Nephron (organoid): ENCODE data around the gene TOPORS.

Experiments used
- H3K27ac Mint-ChIP-seq, 3 experiments: 2 replicates each; pipeline ENCODE4 v1.8.0; 2020; ENCODE audit warnings: mixed read lengths in 3 of 3, mild to moderate bottlenecking in 2 of 3, moderate library complexity in 1 of 3
- H3K27me3 Mint-ChIP-seq: 2 replicates; pipeline ENCODE4 v1.8.0; 2021; ENCODE audit warnings: low read depth, mild to moderate bottlenecking, moderate library complexity, mixed read lengths
- H3K36me3 Mint-ChIP-seq: 2 replicates; pipeline ENCODE4 v1.8.0; 2020; ENCODE audit warnings: low read depth, mixed read lengths
- H3K4me1 Mint-ChIP-seq: 2 replicates; pipeline ENCODE4 v1.8.0; 2020; ENCODE audit warnings: mixed read lengths
- H3K4me3 Mint-ChIP-seq, 3 experiments: 2 replicates each; pipeline ENCODE4 v1.8.0; 2020; ENCODE audit warnings: mild to moderate bottlenecking in 3 of 3, mixed read lengths in 3 of 3, moderate library complexity in 2 of 3
- H3K9me3 Mint-ChIP-seq: 2 replicates; pipeline ENCODE4 v1.8.0; 2020; ENCODE audit warnings: mixed read lengths
- TF ChIP-seq, protein P1 (sequence below), 3 experiments: fragments of 200-600 bp; sonication (generic); IDR thresholded peaks; one replicate each; pipeline ENCODE4 v1.5.0; 2021; ENCODE audit warnings: antibody characterized with exemption in 3 of 3; ENCODE audit not compliant: unreplicated experiment in 3 of 3

The TOPORS gene

DNA sequence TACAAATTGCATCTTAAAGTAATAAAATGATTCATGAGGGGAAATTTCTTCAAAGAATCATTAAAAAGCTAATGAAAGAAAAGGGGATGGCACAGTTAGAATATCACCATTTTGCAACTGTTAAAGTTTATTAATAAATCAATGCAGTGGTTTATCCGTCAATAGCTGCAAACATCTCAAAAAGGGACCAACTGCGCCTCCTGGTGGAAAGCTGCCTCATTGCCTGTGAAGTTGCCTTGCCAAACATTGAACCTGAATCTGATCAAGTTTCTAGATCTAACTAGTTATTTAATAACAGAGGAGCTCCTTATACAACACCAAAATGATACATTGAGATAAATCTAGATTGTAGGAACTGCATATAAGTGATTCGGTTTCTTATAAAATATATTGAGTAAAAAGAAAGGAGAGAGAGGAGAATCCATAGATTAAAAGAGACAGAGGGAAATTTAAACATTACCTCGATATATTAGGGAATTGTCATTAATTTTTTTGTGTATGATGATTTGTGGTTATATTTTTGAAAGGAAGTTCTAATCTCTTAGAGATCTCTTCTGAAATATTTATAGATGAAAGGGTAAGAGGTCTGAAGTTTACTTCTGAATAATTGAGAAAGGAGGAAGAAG lies 27.4 kb upstream of the TOPORS start:
- Mint-ChIP-seq H3K9me3 (no peaks in the 10 kb centered on the region), H3K27me3 (peaks cover 9% of the 10 kb centered on the region), H3K4me1 (peaks cover 14% of the 10 kb centered on the region), H3K4me3 (no peak overlapping the region), H3K36me3 (no peaks in the 10 kb centered on the region), H3K27ac (no peak overlapping the region)
- TF ChIP-seq, protein P1, sequence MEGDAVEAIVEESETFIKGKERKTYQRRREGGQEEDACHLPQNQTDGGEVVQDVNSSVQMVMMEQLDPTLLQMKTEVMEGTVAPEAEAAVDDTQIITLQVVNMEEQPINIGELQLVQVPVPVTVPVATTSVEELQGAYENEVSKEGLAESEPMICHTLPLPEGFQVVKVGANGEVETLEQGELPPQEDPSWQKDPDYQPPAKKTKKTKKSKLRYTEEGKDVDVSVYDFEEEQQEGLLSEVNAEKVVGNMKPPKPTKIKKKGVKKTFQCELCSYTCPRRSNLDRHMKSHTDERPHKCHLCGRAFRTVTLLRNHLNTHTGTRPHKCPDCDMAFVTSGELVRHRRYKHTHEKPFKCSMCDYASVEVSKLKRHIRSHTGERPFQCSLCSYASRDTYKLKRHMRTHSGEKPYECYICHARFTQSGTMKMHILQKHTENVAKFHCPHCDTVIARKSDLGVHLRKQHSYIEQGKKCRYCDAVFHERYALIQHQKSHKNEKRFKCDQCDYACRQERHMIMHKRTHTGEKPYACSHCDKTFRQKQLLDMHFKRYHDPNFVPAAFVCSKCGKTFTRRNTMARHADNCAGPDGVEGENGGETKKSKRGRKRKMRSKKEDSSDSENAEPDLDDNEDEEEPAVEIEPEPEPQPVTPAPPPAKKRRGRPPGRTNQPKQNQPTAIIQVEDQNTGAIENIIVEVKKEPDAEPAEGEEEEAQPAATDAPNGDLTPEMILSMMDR (IDR thresholded peaks at IDR 0.05; ENCODE audit: unreplicated experiment in 3 of 3) = peak; percentile 90 to 96 (median 91)

DNA sequence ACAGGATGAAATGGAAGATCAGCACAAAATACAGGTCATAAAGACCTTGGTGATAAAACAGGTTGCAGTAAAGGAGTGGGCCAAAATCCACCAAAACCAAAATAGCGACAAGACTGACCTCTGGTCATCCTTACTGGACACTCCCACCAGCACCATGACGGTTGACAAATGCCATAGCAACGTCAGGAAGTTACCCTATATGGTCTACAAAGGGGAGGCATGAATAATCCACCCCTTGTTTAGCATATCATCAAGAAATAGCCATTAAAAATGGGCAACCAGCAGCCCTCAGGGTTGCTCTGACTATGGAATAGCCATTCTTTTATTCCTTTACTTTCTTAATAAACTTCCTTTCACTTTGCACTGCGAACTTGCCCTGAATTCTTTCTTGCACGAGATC lies 26.6 kb upstream of the TOPORS start:
- Mint-ChIP-seq H3K4me1 (peaks cover 14% of the 10 kb centered on the region), H3K9me3 (no peaks in the 10 kb centered on the region), H3K4me3 (no peak overlapping the region), H3K27me3 (peaks cover 9% of the 10 kb centered on the region), H3K36me3 (no peaks in the 10 kb centered on the region), H3K27ac (no peak overlapping the region)
- TF ChIP-seq, protein P1 (IDR thresholded peaks at IDR 0.05; ENCODE audit: unreplicated experiment in 3 of 3) = no peak

DNA sequence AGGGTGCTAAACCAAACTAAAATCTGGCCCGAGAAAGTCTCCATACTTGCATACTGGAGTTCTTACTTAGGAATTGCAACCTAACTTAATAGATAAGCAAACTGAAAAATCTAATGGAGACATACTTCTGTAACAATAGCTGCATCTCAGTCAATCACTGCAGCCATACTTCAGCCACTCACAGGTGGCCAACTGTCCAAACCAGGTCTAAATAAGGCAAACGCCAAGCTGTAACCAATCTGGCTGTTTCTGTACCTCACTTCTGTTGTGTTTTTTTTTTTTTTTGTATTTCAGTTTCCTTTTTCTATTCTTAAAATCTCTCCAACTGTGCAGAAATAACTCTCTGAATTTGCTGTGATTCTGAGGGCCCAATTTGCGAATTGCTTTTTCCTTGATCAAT lies 24.9 kb upstream of the TOPORS start:
- no peak overlapping the region for H3K27ac Mint-ChIP-seq
- no peaks in the 10 kb centered on the region for H3K36me3 Mint-ChIP-seq
- TF ChIP-seq, protein P1 (IDR thresholded peaks at IDR 0.05; ENCODE audit: unreplicated experiment in 3 of 3) = no peak
- no peak overlapping the region for H3K4me3 Mint-ChIP-seq
- no peaks in the 10 kb centered on the region for H3K9me3 Mint-ChIP-seq
- peaks cover 24% of the 10 kb centered on the region for H3K4me1 Mint-ChIP-seq
- peaks cover 9% of the 10 kb centered on the region for H3K27me3 Mint-ChIP-seq

DNA sequence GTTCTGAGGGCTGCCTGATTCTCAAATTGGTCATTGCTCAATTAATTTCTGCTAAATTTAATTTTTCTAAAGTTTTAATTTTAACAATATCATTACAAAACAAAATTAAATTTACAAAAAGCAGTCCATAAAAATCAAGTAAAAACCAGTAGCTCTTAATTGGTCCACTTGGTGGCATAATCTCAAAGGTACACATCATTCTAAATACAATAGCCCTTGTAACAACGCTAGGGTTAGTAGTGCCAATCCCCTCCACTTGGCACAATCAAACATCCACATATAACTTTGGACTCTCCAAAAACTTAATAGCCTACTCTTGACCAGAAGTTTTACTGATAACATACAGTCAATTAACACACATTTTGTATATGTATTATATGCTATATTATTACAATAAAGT lies 22.5 kb upstream of the TOPORS start:
- Mint-ChIP-seq H3K4me3 (peak overlapping the region in 1 of 3 experiments; percentile 28), H3K27me3 (peaks cover 9% of the 10 kb centered on the region), H3K9me3 (no peaks in the 10 kb centered on the region), H3K36me3 (peaks cover 5% of the 10 kb centered on the region), H3K27ac (no peak overlapping the region), H3K4me1 (peaks cover 21% of the 10 kb centered on the region)
- TF ChIP-seq, protein P1 (IDR thresholded peaks at IDR 0.05; ENCODE audit: unreplicated experiment in 3 of 3) = no peak

DNA sequence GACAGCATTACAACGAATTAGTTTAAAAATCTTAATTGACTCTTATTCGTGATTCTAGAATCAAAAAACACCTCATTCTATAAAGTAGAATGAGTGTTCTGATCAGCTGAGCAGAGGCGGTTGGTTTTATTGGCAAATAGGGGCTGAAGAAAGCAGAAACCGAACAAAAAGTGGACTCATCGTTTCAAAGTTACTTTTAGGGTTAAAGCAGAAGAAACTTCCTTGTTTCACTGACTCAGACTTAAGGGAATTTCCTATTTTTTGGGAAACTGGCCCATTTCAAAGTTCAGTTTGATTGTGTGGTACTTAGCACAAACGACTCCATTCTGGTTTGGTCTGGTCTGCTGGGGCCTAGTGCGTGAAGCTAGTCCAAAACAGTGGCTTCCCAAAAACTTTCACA lies 21.4 kb upstream of the TOPORS start:
- Mint-ChIP-seq H3K9me3 (no peaks in the 10 kb centered on the region), H3K36me3 (peaks cover 9% of the 10 kb centered on the region), H3K27me3 (no peaks in the 10 kb centered on the region), H3K4me1 (peaks cover 17% of the 10 kb centered on the region), H3K27ac (peak overlapping the region; percentile 92 to 99 (median 99)), H3K4me3 (peak overlapping the region; percentile 99 to 100 (median 99))
- TF ChIP-seq, protein P1 (IDR thresholded peaks at IDR 0.05; ENCODE audit: unreplicated experiment in 3 of 3) = no peak

DNA sequence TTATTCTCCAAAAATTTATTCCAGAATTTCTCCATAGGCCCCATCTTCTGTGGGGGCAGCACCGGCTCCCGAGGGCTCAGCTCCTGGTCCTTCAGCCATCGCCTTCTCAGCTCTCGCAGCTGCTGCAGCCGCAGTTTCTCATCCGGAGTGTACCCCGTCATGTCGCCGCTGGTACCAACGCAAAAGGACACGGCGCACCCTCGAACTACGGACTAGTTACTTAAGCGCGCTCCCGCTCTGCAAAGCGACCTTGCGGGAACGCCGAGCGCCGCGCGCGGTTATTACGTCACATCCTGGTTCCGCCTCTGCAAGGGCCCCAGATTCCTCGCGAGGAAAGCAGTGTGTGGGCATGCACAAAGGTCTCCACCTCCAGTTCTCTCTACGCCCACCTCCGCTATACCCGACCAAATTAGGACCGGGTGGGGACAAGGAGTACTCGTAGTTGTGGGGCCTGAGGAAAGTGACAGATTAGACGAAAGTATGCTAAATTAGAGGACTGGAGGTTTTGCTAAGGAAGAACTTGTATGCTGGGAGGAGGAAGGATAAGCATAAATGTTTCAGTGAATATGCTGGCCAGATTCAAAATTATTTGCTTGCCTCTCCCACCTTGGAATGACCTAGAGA lies 20.6 kb upstream of the TOPORS start, which contains the start of gene NDUFB6:
NDUFB6 (minus strand) TSS at position 260 of the 624 bp plus-strand sequence; CDS start at position 161, 99 bp downstream.
- H3K4me1 Mint-ChIP-seq = peaks cover 17% of the 10 kb centered on the region
- H3K36me3 Mint-ChIP-seq = peaks cover 14% of the 10 kb centered on the region

More for the DNA sequence above, 20.6 kb upstream of the TOPORS start, which contains the start of gene NDUFB6:
- TF ChIP-seq, protein P1 (IDR thresholded peaks at IDR 0.05; ENCODE audit: unreplicated experiment in 3 of 3) = no peak
- peak within 1 kb of the TSS; percentile 99 to 100 (median 99) for H3K4me3 Mint-ChIP-seq
- H3K9me3 Mint-ChIP-seq = no peaks in the 10 kb centered on the region
- peak within 1 kb of the TSS; percentile 92 to 99 (median 99) for H3K27ac Mint-ChIP-seq
- no peaks in the 10 kb centered on the region for H3K27me3 Mint-ChIP-seq
